Measurements from ENCODE around the gene KLF6.

DNA sequence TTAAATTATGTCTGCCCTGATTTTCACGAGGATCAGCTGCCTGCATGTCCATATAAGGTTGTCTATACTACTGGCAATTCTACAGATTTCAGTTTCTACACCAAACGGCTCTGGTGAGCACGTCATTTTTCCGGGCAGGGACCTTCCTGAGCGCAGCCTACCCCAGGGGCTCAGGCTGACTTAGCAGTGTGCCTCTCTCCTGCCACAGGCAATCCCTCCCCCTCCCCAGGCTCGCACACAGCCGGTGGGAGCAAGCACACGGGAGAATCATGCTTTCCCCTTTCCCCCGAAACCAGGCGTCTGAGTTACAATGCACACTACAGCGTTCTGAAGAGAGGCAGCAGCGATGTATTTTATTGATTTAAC is 1.7 kb downstream of the KLF6 start:
- TF ChIP-seq, protein P1, sequence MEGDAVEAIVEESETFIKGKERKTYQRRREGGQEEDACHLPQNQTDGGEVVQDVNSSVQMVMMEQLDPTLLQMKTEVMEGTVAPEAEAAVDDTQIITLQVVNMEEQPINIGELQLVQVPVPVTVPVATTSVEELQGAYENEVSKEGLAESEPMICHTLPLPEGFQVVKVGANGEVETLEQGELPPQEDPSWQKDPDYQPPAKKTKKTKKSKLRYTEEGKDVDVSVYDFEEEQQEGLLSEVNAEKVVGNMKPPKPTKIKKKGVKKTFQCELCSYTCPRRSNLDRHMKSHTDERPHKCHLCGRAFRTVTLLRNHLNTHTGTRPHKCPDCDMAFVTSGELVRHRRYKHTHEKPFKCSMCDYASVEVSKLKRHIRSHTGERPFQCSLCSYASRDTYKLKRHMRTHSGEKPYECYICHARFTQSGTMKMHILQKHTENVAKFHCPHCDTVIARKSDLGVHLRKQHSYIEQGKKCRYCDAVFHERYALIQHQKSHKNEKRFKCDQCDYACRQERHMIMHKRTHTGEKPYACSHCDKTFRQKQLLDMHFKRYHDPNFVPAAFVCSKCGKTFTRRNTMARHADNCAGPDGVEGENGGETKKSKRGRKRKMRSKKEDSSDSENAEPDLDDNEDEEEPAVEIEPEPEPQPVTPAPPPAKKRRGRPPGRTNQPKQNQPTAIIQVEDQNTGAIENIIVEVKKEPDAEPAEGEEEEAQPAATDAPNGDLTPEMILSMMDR (conservative IDR thresholded peaks at IDR 0.05; ENCODE audit: low read depth, low read length), result no peak
- TF ChIP-seq CEBPB (IDR thresholded peaks at IDR 0.05; ENCODE audit: low read depth, low read length) (no peak), MAFK (IDR thresholded peaks at IDR 0.05; ENCODE audit: low read depth, low read length) (no peak), SMC3 (IDR thresholded peaks at IDR 0.05; ENCODE audit: low read depth, low read length) (no peak)
